ENCODE data around the gene BLVRB. TPM values are rescaled to one million over a fixed set of nuclear protein-coding genes. Genes with fewer than 3 reads are reported as not detected.

BLVRB gene
- polyA plus RNA-seq, 1 of the 3 experiments (the other 2 are of a cell fraction) = 85.9 TPM

GRCh38 chr19:40469011-40469410, 3.5 kb upstream of the BLVRB start (continued):
- TF ChIP-seq, protein P1, sequence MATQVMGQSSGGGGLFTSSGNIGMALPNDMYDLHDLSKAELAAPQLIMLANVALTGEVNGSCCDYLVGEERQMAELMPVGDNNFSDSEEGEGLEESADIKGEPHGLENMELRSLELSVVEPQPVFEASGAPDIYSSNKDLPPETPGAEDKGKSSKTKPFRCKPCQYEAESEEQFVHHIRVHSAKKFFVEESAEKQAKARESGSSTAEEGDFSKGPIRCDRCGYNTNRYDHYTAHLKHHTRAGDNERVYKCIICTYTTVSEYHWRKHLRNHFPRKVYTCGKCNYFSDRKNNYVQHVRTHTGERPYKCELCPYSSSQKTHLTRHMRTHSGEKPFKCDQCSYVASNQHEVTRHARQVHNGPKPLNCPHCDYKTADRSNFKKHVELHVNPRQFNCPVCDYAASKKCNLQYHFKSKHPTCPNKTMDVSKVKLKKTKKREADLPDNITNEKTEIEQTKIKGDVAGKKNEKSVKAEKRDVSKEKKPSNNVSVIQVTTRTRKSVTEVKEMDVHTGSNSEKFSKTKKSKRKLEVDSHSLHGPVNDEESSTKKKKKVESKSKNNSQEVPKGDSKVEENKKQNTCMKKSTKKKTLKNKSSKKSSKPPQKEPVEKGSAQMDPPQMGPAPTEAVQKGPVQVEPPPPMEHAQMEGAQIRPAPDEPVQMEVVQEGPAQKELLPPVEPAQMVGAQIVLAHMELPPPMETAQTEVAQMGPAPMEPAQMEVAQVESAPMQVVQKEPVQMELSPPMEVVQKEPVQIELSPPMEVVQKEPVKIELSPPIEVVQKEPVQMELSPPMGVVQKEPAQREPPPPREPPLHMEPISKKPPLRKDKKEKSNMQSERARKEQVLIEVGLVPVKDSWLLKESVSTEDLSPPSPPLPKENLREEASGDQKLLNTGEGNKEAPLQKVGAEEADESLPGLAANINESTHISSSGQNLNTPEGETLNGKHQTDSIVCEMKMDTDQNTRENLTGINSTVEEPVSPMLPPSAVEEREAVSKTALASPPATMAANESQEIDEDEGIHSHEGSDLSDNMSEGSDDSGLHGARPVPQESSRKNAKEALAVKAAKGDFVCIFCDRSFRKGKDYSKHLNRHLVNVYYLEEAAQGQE (IDR thresholded peaks at IDR 0.05; ENCODE audit: low read depth, low read length) = no peak
- TF ChIP-seq ZBTB33 (IDR thresholded peaks at IDR 0.05; ENCODE audit: borderline replicate concordance, low read depth) = no peak
- TF ChIP-seq EP300 (IDR thresholded peaks at IDR 0.05; ENCODE audit: borderline replicate concordance in 1 of 2, low read depth in 1 of 2, low read length in 1 of 2) = no peak
- TF ChIP-seq, protein P2, sequence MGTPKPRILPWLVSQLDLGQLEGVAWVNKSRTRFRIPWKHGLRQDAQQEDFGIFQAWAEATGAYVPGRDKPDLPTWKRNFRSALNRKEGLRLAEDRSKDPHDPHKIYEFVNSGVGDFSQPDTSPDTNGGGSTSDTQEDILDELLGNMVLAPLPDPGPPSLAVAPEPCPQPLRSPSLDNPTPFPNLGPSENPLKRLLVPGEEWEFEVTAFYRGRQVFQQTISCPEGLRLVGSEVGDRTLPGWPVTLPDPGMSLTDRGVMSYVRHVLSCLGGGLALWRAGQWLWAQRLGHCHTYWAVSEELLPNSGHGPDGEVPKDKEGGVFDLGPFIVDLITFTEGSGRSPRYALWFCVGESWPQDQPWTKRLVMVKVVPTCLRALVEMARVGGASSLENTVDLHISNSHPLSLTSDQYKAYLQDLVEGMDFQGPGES (IDR thresholded peaks at IDR 0.05; ENCODE audit: low read depth, low read length) = no peak
- no peak for TF ChIP-seq EZH2phosphoT487 (IDR thresholded peaks at IDR 0.05; ENCODE audit: borderline replicate concordance, low read depth)
- no peak for TF ChIP-seq MEF2A (IDR thresholded peaks at IDR 0.05; ENCODE audit: borderline replicate concordance, low read depth)

GRCh38 chr19:40466985-40467734, 1.6 kb upstream of the BLVRB start, which contains the start of gene SPTBN4:
Gene SPTBN4 (plus strand): TSS chr19:40467001. CDS start chr19:40472622, 5,621 bp downstream.
- DNase-seq = peak; percentile 73

More at GRCh38 chr19:40466985-40467734, 1.6 kb upstream of the BLVRB start, which contains the start of gene SPTBN4:
- 35% methylated on average over 21 of the region's 87 CpGs for WGBS (ENCODE audit: low lambda C conversion rate)
- ChIA-PET CTCF (interaction anchor here (0.6 to 2.2 kb wide), 5 partner anchors 10 to 130 kb away, joined by 3 to 8 read pairs (median 3); no protein-coding TSS in a partner anchor), POLR2A (no interaction called here)
- Histone ChIP-seq H3K79me2 (ENCODE audit: insufficient read depth) (no peaks in the 10 kb centered on the region; the same call in 1 of the 2 replicates), H3K27ac (ENCODE audit: low read depth in 2 of 2, low read length in 1 of 2) (no peak within 1 kb of the TSS), H3K4me2 (peak within 1 kb of the TSS; percentile 85), H3K4me1 (ENCODE audit: control insufficient read depth in 1 of 2, insufficient read depth in 2 of 2, low read depth in 1 of 2, low read length in 1 of 2) (peaks cover 5 to 17% of the 10 kb centered on the region in 2 experiments; a peak in 3 of 4 replicates), H3K36me3 (replicated peaks in 1 of 2; ENCODE audit: control insufficient read depth in 1 of 2, insufficient read depth in 2 of 2, low read length in 1 of 2) (no peaks in the 10 kb centered on the region), H3K4me3 (ENCODE audit: low read depth in 2 of 2, low read length in 1 of 2) (peak within 1 kb of the TSS; percentile 48 to 79), H3K27me3 (ENCODE audit: insufficient read depth) (no peaks in the 10 kb centered on the region), H3K9me3 (no peaks in the 10 kb centered on the region), H3K9me2 (no peaks in the 10 kb centered on the region), H4K20me1 (ENCODE audit: insufficient read depth) (no peaks in the 10 kb centered on the region), H3K9ac (no peak within 1 kb of the TSS), H3F3A (replicated peaks; ENCODE audit: insufficient read depth) (peaks cover 14% of the 10 kb centered on the region), H2AFZ (ENCODE audit: low read depth) (peak within 1 kb of the TSS; percentile 47; the same call in 1 of the 2 replicates)
- no peak for TF ChIP-seq FOXM1 (IDR thresholded peaks at IDR 0.05; ENCODE audit: low read depth)
- TF ChIP-seq ZBTB33 (IDR thresholded peaks at IDR 0.05; ENCODE audit: borderline replicate concordance, low read depth) = no peak

All from SK-N-SH (cell line).